GM12801 (cell line): Measurements from ENCODE around the gene GHRH.

Experiments used
- CTCF ChIP-seq: IDR thresholded peaks from one replicate; pipeline ENCODE4 v1.5.1; 2011; ENCODE audit warnings: control low read depth; ENCODE audit not compliant: insufficient read length; ENCODE audit errors: extremely low read depth

GHRH gene

GRCh38 chr20:37259031-37259430 lies 2.6 kb downstream of the GHRH start:
- no peak for TF ChIP-seq CTCF

- TF ChIP-seq CTCF, result no peak
Observed at GRCh38 chr20:37257988-37258387, 3.6 kb downstream of the GHRH start.

- no peak for TF ChIP-seq CTCF
Observed at GRCh38 chr20:37257530-37257929, 4.1 kb downstream of the GHRH start.

GRCh38 chr20:37256286-37256685 lies 5.3 kb downstream of the GHRH start:
- TF ChIP-seq CTCF, result no peak

GRCh38 chr20:37254114-37254878 lies 7.3 kb downstream of the GHRH start:
- no peak for TF ChIP-seq CTCF

- no peak for TF ChIP-seq CTCF
Observed at GRCh38 chr20:37253087-37253486, 8.5 kb downstream of the GHRH start.

GRCh38 chr20:37251825-37252477 lies 9.7 kb downstream of the GHRH start:
- TF ChIP-seq CTCF, result no peak
